Activated T-cell treated with anti-CD3 and anti-CD28 coated beads, Interleukin-2, amount 50 U/mL, for 72 hours (primary cell): Measurements from ENCODE around the gene DDIT4. TPM values are rescaled to one million over a fixed set of nuclear protein-coding genes. Genes with fewer than 3 reads are reported as not detected.
"Not testable (repeated sequence)": the region's sequence is repeated elsewhere in the genome, so short reads cannot be mapped to it uniquely, and the experiment has no call there.

Experiments used
- ATAC-seq, 2 donors: fragments of 150-1000 bp; cut with Tn5 transposase; replicated peaks in 1 of 2; 2 replicates each; pipeline ENCODE4 v1.10.0; 2021; ENCODE audit warnings: moderate library complexity in 2 of 2, mild to moderate bottlenecking in 1 of 2
- DNase-seq, 2 donors: peaks; one replicate each; pipeline ENCODE4 v3.0.0; 2021 to 2022; ENCODE audit warnings: mixed read lengths in 1 of 2
- H3K27ac Mint-ChIP-seq: one replicate; pipeline ENCODE4 v1.8.0; 2022; ENCODE audit warnings: mild to moderate bottlenecking, moderate library complexity, mixed read lengths
- H3K27me3 Mint-ChIP-seq: one replicate; pipeline ENCODE4 v1.8.0; 2022; ENCODE audit warnings: low read depth, mixed read lengths
- H3K36me3 Mint-ChIP-seq, 2 donors: one replicate each; pipeline ENCODE4 v1.8.0; 2022; ENCODE audit warnings: mixed read lengths in 2 of 2, mild to moderate bottlenecking in 1 of 2; ENCODE audit not compliant: insufficient read depth in 2 of 2
- H3K4me1 Mint-ChIP-seq: one replicate; pipeline ENCODE4 v1.8.0; 2022; ENCODE audit warnings: low read depth, mixed read lengths
- H3K4me3 Mint-ChIP-seq, 2 donors: one replicate each; pipeline ENCODE4 v1.8.0; 2022; ENCODE audit warnings: mild to moderate bottlenecking in 2 of 2, mixed read lengths in 2 of 2, moderate library complexity in 2 of 2
- H3K9me3 Mint-ChIP-seq, 2 donors: one replicate each; pipeline ENCODE4 v1.8.0; 2022; ENCODE audit warnings: mixed read lengths in 2 of 2
- total RNA-seq, 2 donors: library from RNA; stranded (reverse); gene quantifications; one replicate each; pipeline ENCODE4 v1.2.3, GENCODE V29; 2022

DDIT4 gene
- total RNA-seq, 2 donors from 2014 or later: 1,119 to 1,202 TPM

DNA sequence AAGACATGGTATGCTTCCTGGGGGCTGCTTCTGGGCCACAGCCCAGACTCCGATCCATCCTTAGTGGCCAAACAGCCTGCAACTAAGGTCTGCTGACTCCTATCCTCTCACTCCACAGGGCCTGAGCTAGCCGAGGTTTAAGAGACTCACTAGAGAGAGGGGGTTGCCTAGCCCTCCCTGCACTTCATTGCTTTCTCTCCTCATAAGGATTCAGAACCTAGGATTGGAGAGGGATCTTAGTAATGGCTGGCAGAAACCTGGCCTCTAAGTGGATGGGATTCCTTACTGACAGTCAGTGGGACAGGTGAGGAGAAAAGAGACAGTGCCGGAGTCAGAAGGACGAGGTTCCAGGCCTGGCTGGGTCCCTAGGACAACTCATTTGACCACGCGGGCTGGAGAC, 8.2 kb upstream of the DDIT4 start:
- Mint-ChIP-seq H3K27me3 (no peaks in the 10 kb centered on the region), H3K4me3 (no peak overlapping the region), H3K9me3 (no peaks in the 10 kb centered on the region), H3K4me1 (peaks cover 46% of the 10 kb centered on the region), H3K36me3 (peaks cover 0 to 1% of the 10 kb centered on the region in 2 donors), H3K27ac (no peak overlapping the region)
- DNase-seq: no peak
- no peak for ATAC-seq

DNA sequence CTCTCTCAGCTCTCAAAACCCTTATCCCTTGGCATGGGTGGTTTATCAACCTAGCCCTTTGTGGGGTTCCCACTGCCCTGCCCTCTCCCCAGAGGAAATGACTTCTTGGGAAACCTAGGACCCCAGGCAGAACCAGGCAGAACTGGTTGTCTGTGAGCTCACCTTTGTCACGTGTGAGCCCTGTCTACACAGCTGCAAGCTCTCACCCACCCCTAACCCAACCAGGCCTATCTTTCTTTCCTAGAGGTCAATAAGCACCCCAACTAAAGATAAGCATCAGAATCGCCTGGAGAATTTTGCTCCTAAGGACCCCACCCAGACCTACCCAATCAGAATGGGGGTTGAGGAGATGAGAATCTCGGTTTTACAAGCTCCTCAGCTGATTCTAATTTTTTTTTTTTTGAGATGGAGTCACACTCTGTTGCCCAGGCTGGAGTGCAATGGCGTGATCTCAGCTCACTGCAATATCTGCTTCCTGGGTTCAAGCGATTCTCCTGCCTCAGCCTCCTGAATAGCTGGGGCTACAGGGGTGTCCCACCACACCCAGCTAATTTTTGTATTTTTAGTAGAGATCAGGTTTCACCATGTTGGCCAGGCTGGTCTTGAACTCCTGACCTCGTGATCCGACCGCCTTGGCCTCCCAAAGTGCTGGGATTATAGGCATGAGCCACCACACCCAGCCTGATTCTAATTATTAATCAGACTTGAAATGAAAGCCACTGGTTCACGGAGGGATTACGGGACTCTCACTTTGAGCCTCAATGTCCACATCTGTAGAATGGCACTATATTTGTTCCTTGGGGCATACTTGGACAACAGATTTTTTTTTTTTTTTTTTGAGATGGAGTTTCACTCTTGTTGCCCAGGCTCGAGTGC, 7.5 kb upstream of the DDIT4 start:
- Mint-ChIP-seq H3K9me3 (no peaks in the 10 kb centered on the region), H3K27me3 (no peaks in the 10 kb centered on the region), H3K4me1 (peaks cover 47% of the 10 kb centered on the region), H3K27ac (no peak overlapping the region), H3K4me3 (no peak overlapping the region), H3K36me3 (peaks cover 0 to 1% of the 10 kb centered on the region in 2 donors)
- DNase-seq (no peak), ATAC-seq (no peak)

DNA sequence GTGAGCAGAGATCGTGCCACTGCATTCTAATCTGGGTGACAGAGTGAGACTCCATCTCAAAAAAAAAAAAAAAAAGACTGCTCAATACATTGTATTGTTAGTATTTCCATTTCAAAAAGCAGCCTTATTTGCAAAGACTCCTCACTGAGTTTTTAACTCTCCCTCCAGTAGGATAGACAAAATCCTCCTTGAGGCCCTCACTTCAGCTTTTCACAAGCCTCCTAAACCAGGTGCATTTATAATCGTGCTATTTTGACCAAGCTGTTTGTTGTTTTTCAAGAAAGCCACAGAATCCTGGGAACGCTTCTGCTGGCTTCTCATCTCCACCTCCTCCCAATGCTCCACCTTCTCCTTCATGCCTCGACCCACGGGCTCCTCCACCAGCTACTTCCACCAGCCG, 6.3 kb upstream of the DDIT4 start:
- ATAC-seq (no peak), DNase-seq (no peak)
- Mint-ChIP-seq H3K4me3 (no peak overlapping the region), H3K4me1 (peaks cover 47% of the 10 kb centered on the region), H3K36me3 (peaks cover 0 to 1% of the 10 kb centered on the region in 2 donors), H3K9me3 (no peaks in the 10 kb centered on the region), H3K27ac (no peak overlapping the region), H3K27me3 (no peaks in the 10 kb centered on the region)

DNA sequence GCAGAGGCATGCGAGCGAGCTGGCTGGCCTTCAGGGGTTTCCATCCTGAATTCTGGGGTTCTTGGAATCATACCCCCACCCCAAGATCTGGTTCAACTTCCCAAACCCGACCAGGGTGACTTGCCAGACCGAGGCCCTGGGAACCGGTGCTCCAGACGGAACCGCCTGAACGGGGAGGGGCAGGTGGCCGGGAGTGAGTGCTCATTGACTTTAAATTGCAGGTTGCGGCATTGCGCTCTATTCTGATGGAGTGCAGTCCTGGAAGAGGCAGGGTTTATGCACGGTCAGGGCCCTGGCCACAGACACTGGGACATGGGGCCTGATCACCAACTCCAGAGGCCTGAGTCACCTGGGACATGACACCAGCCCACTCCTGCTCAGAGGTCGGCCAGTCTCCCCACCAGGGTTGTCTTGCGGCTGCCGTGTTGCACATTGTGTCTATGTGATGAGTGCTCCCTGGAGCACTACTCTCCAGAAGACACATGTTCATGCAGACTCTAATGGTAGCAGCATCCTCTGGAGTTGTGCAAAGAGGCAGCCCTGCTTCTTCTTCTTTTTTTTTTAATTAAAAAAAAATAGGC, 5.8 kb upstream of the DDIT4 start:
- Mint-ChIP-seq H3K9me3 (no peaks in the 10 kb centered on the region), H3K27ac (no peak overlapping the region), H3K36me3 (peaks cover 0 to 1% of the 10 kb centered on the region in 2 donors), H3K27me3 (no peaks in the 10 kb centered on the region), H3K4me1 (peaks cover 46% of the 10 kb centered on the region), H3K4me3 (no peak overlapping the region)
- no peak for DNase-seq
- no peak for ATAC-seq

DNA sequence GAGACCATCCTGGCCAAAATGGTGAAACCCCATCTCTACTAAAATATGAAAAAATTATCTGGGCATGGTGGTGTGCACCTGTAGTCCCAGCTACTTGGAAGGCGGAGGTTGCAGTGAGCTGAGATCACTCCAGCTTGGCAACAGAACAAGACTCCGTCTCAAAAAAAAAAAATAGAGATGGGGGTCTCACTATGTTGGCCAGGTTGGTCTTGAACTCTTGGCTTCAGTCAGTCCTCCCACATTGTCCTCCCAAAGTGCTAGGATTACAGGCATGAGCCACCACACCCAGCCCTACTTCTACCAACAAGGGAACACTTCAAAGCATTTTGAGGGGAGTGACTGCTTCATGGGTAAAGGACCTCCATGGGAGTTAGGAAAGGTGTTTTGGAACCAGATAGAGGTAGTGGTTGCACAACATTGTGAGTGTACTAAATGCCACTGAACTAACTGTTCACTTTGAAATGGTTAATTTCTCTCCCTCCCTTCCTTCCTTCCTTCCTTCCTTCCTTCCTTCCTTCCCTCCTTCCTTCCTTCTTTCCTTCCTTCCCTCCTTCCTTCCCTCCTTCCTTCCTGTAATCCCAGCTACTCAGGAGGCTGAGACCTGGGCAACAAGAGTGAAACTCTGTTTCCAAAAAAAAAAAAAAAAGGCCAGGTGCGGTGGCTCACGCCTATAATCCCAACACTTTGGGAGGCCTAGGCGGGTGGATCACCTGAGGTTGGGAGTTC, 5.1 kb upstream of the DDIT4 start:
- DNase-seq, ATAC-seq, H3K27me3 Mint-ChIP-seq, H3K9me3 Mint-ChIP-seq, H3K4me3 Mint-ChIP-seq, H3K36me3 Mint-ChIP-seq, H3K27ac Mint-ChIP-seq: not testable (repeated sequence)
- H3K4me1 Mint-ChIP-seq: peaks cover 42% of the 10 kb centered on the region

DNA sequence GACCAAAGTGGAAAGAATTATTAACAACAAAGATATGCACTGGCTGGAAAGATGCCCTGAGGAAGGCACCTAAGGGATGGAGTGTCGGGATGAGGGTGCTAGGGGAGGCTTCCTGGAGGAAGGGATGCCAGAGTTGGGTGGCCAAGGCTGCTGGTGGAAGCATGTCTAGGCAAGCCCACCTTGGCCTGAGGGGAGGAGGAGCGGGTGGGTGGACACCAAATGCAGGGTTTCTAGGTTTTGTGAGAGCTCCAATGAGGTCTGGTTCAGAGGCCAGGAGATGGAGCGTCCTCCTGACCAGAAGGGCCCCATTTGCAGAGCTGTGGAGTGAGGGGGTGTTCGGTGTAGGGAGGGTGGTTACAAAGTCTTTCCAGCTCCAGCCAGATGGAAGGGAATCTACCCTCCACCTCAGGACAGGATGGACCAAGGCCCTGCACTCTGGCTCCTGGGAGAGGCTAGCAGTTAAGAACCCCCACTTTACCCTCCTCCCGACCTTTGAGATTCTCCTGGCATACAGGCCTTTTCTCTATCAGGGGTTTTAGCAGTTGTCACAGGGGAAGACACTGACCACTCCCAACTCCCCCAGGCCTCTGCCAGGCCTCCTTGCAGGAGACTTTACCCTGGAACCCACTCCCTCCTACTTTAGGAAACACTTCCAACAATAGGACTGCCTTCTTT, 3.0 kb upstream of the DDIT4 start:
- Mint-ChIP-seq H3K36me3 (peaks cover 19 to 21% of the 10 kb centered on the region in 2 donors), H3K4me1 (peaks cover 30% of the 10 kb centered on the region), H3K27ac (peak overlapping the region; percentile 27), H3K4me3 (peak overlapping the region; percentile 13 to 54), H3K9me3 (no peaks in the 10 kb centered on the region), H3K27me3 (no peaks in the 10 kb centered on the region)
- DNase-seq (no peak), ATAC-seq (no peak)

DNA sequence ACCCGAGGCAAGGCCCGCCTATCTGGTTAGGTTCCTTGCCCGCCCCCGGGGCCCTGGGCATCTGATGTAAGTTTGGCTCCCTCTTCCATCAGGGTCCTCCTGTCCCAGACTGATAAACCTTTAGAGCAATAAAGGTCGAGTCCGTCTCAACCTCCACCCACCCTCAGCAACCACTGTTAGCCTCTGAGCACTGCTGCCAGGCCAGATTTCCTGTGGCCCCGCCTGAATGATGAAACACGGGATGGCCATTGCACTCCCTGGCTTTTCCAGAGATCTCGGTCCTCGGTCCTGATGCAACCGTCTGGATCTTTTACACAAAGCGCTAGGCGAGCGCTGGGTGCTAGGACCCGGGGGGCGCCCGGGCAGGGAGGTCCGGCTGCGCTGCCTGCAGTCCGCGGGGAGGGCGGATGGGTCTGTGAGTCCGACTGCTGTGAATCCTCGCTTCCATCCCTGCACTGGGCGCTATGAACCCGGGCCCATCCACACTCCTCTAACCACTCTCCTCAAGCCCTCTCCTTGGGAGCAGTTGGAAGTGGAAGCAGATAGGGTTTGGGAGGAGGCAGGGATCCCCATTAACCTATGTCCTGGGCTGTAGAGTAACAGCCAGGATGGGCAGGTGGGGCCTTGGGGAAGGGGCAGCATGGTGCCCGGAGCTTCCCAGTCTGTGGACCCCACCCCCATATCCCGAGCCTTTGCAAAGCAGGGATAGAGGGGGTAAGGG, 875 bp upstream of the DDIT4 start:
- Mint-ChIP-seq H3K9me3 (no peaks in the 10 kb centered on the region), H3K27me3 (no peaks in the 10 kb centered on the region), H3K36me3 (peaks cover 27 to 28% of the 10 kb centered on the region in 2 donors), H3K4me3 (peak overlapping the region; percentile 90 to 96), H3K27ac (peak overlapping the region; percentile 92), H3K4me1 (peaks cover 51% of the 10 kb centered on the region)
- ATAC-seq: peak; percentile 6 to 13
- DNase-seq: peak; percentile 72 to 77

DNA sequence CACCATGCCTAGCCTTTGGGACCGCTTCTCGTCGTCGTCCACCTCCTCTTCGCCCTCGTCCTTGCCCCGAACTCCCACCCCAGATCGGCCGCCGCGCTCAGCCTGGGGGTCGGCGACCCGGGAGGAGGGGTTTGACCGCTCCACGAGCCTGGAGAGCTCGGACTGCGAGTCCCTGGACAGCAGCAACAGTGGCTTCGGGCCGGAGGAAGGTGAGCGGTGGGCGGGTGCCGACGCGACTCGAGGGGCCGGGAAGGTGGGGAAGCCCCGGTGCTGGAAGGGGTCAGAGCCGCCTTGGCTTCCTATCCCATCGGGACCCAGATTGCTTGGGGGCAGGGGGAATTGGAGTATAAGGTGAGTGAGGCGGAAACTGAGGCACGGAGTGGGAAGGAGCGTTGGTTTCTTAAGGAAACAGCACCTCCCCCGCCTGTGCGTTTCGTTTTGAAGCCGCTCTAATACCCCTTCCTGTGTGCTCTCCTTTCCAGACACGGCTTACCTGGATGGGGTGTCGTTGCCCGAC, 547 bp downstream of the DDIT4 start:
- Mint-ChIP-seq H3K9me3 (no peaks in the 10 kb centered on the region), H3K4me3 (peak overlapping the region; percentile 90 to 96), H3K27me3 (no peaks in the 10 kb centered on the region), H3K36me3 (peaks cover 27 to 28% of the 10 kb centered on the region in 2 donors), H3K27ac (peak overlapping the region; percentile 98), H3K4me1 (peaks cover 59% of the 10 kb centered on the region)
- no peak for DNase-seq
- peak; percentile 0 for ATAC-seq

DNA sequence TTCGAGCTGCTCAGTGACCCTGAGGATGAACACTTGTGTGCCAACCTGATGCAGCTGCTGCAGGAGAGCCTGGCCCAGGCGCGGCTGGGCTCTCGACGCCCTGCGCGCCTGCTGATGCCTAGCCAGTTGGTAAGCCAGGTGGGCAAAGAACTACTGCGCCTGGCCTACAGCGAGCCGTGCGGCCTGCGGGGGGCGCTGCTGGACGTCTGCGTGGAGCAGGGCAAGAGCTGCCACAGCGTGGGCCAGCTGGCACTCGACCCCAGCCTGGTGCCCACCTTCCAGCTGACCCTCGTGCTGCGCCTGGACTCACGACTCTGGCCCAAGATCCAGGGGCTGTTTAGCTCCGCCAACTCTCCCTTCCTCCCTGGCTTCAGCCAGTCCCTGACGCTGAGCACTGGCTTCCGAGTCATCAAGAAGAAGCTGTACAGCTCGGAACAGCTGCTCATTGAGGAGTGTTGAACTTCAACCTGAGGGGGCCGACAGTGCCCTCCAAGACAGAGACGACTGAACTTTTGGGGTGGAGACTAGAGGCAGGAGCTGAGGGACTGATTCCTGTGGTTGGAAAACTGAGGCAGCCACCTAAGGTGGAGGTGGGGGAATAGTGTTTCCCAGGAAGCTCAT, 1.1 kb downstream of the DDIT4 start:
- ATAC-seq (peak in 1 of 2 donors; percentile 3), DNase-seq (peak; percentile 75 to 78)
- H3K27me3 Mint-ChIP-seq: no peaks in the 10 kb centered on the region
- H3K4me1 Mint-ChIP-seq: peaks cover 65% of the 10 kb centered on the region
- peak overlapping the region; percentile 98 for H3K27ac Mint-ChIP-seq
- peak overlapping the region; percentile 90 to 96 for H3K4me3 Mint-ChIP-seq
- no peaks in the 10 kb centered on the region for H3K9me3 Mint-ChIP-seq
- H3K36me3 Mint-ChIP-seq: peaks cover 27 to 28% of the 10 kb centered on the region in 2 donors

DNA sequence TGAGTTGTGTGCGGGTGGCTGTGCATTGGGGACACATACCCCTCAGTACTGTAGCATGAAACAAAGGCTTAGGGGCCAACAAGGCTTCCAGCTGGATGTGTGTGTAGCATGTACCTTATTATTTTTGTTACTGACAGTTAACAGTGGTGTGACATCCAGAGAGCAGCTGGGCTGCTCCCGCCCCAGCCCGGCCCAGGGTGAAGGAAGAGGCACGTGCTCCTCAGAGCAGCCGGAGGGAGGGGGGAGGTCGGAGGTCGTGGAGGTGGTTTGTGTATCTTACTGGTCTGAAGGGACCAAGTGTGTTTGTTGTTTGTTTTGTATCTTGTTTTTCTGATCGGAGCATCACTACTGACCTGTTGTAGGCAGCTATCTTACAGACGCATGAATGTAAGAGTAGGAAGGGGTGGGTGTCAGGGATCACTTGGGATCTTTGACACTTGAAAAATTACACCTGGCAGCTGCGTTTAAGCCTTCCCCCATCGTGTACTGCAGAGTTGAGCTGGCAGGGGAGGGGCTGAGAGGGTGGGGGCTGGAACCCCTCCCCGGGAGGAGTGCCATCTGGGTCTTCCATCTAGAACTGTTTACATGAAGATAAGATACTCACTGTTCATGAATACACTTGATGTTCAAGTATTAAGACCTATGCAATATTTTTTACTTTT, 1.8 kb downstream of the DDIT4 start:
- H3K9me3 Mint-ChIP-seq: no peaks in the 10 kb centered on the region
- peaks cover 27 to 28% of the 10 kb centered on the region in 2 donors for H3K36me3 Mint-ChIP-seq
- peak overlapping the region; percentile 90 to 96 for H3K4me3 Mint-ChIP-seq
- H3K4me1 Mint-ChIP-seq: peaks cover 66% of the 10 kb centered on the region
- no peak for ATAC-seq
- no peaks in the 10 kb centered on the region for H3K27me3 Mint-ChIP-seq
- DNase-seq: peak; percentile 36 to 57
- peak overlapping the region; percentile 98 for H3K27ac Mint-ChIP-seq

DNA sequence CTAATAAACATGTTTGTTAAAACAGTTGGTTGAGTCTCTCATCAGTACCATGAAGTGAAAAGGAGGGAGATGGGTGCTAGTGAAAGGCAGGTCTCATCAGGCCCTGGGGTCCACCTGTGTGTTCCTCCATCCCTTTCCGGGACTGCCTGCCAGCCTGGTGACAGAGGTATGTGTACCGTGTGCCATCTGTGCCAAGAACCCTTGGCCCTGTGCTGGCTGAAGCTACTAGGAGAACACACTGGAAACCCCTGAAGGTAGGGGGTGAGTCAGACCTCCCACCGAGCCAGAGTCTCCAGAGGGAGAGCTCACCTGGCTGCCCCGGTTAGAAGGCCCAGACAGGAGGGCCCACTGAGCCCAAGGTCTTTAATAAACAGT, 2.3 kb downstream of the DDIT4 start:
- ATAC-seq (peak; percentile 5 to 9), DNase-seq (peak; percentile 58 to 63)
- peak overlapping the region; percentile 90 to 96 for H3K4me3 Mint-ChIP-seq
- no peaks in the 10 kb centered on the region for H3K9me3 Mint-ChIP-seq
- H3K4me1 Mint-ChIP-seq: peaks cover 61% of the 10 kb centered on the region
- H3K36me3 Mint-ChIP-seq: peaks cover 27 to 28% of the 10 kb centered on the region in 2 donors
- peak overlapping the region; percentile 98 for H3K27ac Mint-ChIP-seq
- no peaks in the 10 kb centered on the region for H3K27me3 Mint-ChIP-seq
